Activated CD8-positive, alpha-beta memory T cell treated with anti-CD3 and anti-CD28 coated beads for 24 hours (primary cell): ENCODE results near the gene HIVEP3.

ENCODE experiments used
- DNase-seq: peaks from one replicate; pipeline ENCODE4 v3.0.0-alpha.2; 2020

Gene HIVEP3

DNA sequence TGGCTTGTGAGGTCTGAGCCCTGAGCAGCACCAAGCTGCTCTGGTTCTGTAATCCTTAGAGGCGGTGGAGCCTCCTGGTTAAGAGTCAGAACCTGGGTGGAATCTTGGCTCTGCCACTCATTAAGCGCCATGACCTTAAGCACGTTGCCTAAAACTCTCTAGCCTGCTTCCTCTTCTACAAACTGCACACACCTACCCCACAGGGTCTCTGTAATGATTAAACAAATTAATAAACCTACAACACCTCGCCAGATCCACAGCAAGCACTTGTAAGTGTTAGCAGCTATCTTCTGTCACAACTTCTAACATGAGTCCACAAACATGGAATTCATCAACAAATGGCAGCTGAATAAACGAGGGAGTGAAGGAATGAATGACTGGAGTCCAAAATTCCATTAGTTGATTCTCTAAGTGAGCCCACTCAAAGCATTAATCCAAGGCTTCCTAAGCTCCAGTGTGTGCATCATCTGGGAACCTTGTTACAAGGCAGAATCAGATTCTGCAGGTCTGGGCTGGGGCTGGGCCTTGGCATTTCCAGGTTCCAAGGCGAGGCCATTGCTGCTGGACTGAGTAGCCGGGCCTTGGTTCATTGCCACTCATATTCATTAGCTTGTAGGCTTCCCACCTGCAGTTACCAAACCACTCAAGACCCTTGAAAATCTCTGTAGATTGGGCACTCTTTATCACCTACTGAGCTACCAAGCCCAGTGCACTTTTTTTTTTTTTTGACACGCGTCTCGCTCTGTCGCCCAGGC is 168.6 kb downstream of the HIVEP3 start:
- no peak for DNase-seq

GRCh38 chr1:41745022-41745421 is 173.7 kb downstream of the HIVEP3 start:
- DNase-seq = no peak

DNA sequence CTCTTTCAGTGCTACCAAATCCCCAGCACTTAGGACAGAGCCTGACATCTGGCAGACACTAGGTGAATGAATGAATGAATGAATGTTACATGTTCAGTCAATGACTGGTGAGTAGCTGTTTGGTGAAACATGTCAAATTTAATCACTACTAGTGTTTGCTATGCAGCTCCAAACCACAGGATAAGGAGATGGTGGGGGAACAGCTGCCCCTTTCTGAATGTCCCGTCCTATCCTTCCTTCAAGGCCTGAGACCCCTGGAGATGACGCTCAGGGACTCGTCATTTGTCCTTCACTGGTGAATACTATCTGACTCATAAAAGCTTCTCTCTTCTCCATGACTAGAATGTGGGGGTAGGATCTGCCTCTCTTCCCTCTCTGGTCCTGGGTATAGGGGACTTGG is 175.4 kb downstream of the HIVEP3 start:
- DNase-seq = no peak

DNA sequence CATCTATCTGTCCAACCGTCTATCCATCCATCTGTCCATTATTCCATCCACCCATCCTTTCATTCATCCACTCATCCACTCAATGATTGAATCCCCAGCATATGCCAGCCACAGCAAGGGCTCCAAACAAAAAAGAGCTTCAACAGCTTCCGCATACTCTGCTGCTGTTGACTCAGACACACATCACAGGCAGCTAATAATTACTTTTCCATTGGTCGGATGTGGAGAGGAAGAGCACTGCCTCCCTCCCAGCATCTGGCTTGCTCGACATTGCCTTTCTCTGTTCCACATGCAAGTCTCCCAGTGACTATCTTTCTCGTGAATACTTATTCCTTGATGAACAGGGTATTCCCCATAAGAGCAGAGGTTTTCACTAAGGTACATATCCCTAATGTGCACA is 176.5 kb downstream of the HIVEP3 start:
- no peak for DNase-seq

DNA sequence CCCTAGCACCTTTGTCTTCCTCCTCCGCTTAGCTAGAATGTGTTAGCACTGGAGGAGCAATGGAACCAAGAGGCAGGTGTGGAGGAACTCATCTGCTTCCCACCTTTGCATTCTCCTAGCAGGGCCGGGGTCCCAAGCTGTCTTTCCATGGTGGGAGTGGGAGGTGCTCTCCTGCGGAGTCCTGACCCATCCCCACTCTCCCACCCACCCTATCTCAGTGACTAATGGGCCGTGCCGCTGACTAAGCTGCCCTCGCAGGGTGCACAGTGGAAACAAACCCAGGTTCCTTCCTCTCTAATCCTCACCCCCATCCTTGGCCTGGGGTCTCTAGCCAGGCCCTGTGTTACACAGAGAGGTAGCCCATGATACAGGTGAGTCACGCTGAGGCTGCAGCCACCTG is 177.5 kb downstream of the HIVEP3 start:
- DNase-seq = peak; percentile 72

DNA sequence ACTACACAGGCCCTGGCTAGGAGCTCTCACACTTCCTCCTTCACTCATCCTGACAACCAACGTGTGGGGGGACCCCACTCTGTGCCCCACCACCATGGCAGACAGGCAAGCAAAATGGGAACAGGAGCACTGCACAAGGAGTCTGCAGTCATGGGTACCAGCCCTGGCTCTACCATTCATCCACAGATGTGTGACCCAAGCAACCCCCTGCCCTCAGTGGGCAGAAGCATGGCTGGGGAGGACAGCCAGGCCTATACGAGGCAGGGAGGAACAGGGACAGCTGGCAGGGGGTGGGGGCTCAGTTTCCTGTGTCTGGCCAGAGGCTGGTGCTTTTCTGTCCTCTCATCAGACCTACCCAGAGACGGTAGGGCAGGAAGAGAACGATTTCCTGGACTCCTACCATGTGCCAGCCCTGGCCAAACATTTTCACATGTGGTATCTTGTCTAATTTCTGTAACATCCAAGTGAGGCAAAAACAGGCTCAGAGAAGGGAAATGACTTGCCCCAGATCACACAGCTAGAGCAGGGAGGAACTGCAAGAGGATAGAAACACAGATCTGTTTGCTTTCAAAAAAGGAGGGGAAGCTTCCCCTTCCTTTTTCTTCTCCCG is 178.0 kb downstream of the HIVEP3 start:
- no peak for DNase-seq

DNA sequence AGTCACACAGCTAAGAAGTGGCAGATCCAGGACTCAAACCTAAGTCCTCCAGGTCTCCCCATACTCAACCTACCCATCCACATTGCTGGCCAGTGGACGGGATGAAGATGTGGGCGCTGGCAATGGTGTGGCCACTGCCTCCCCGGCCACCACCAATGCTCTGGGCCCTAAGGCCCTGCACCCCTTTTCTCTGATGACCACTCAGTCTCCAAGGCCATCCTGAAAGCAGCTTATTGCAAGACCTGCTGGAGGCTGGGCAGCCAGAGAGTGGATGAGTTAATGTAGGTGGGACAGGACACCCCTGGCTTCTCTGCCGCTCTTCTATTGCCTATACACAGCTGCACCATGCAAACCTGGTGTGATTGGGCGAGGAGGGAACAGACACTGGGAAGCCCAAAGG is 178.7 kb downstream of the HIVEP3 start:
- no peak for DNase-seq

GRCh38 chr1:41739061-41739955 is 179.4 kb downstream of the HIVEP3 start:
- DNase-seq = peak; percentile 89

GRCh38 chr1:41738475-41738874 is 180.2 kb downstream of the HIVEP3 start:
- no peak for DNase-seq

GRCh38 chr1:41738006-41738405 is 180.7 kb downstream of the HIVEP3 start:
- DNase-seq = no peak

DNA sequence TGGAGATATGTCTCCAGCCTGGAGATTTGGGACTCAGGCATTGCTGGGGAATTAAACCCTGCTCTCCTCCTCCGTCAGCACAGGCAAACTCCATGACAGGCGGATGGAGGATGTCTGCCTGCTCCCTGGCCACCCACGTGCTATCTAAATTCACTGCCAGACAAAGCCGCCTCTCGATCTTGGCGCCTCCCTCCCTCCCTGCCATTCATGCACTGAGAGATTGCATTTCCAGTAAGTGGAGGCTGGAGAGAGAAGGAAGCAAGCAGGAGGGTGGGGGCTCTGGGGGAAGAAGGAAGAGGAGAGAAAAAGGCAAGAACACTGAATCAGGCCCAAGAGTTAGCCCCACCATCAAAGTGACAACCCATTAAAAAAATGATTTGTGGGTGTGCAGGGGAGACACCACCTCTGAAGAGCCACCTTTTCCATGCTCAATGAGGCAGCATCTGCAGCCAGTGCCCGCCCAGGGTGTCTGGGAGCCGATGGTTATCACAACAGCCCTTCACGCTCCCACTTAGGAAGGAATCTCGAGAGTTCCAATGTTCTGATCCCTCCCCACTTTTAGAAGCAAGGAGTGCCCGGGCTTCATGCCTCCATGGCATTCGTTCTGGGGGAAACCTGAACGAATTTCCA is 183.0 kb downstream of the HIVEP3 start:
- DNase-seq = no peak

DNA sequence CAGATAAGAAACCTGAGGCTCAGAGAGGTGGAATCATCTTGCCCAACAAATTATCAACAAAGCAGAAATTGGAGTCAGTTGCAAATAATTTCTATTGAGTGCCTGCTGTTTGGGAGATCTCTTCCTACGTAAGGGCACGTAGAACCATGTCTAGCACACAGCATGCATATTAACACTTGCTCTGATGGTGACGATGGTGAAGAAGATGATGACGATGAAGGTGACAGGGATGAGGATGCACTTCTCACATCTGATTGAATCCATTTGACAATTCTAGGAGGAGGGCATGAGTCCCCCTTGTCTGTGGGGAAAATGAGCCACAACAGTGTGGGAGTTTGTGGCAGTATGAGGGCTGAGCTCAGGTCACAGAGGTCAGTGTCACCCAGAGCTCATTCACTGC is 183.6 kb downstream of the HIVEP3 start:
- DNase-seq = no peak

- DNase-seq = no peak
These were observed 184.3 kb downstream of the HIVEP3 start for GRCh38 chr1:41734201-41734970.

GRCh38 chr1:41733725-41734124 is 185.0 kb downstream of the HIVEP3 start:
- DNase-seq = no peak

GRCh38 chr1:41733021-41733420 is 185.7 kb downstream of the HIVEP3 start:
- no peak for DNase-seq

DNA sequence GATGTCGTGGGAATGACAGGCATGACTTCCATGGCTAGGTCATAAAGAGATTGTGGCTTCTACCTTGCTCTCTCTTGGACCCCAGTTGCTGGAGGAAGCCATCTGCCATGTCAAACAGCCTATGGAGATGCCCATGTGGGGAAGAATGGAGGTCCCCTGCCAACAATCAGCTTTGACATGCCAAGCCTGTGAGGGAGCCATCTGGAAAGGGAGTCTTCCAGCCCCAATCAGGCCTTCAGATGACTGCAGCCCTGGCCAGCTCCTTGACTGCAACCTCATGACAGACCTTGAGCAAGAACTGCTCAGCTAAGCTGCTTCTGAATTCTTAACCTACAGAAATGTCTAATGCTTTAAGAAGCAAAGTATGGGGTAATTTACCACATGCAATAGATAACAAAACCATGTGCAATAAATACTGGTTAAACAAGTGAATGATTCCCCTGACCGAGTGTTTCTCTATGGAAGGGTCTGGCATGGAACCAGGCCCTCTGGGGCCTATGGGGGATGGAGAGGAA is 187.1 kb downstream of the HIVEP3 start:
- no peak for DNase-seq

DNA sequence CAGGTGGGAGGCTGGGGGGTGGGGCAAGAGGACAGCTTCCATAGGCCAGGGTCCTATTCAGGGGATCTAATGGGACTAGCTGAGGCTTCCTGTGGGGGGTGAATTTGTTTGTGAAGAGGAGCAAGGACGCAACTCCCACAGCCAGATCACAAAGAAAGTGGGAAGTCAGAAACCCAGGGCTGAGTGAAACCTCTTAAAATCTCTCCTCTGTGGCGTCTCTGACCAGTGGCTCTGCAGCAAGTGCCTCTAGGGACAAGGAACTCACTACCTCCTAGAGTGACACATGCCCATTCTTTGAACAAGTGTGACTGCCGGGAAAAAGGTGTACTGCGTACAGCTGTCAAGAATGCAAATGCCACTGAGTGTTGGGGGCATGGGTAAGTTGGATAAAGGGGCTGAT is 187.9 kb downstream of the HIVEP3 start:
- no peak for DNase-seq

DNA sequence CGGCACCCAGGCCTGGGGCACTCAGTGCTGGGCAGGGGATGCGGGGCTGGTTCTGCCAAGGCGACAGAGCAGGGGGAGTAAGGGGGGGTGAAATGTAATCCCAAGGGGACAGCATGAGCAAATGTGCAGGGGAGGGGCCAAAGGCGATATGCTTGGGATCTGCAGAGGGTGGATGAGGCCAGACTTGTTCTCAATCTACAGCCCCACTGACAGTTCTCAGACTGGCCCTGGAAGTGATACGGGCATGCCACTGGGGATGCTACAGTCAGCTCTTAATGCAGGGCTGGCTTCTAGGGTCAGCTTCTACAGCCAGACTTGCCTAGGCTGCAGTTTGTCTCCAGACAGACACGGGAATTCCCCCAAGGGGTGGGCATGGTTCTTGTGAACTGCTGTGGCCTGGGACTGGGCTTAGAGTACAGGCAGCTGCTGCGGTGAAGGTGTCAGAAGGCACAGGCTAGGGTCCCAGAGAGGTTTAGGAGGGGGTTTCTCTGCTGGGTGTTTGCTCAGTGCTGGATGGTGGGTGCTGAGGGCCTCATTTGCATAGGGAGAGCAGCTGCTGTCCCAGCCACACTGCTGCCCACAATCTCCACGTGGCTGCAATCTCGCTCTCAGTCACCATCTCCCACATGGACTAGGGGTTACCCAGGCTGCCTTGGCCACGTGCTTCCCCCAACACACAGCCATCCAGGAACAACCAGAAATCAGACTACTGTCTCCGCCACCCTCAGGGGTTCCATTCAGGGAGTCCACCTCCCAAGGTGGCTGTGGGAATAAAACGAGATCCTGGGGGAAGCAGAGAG is 190.1 kb downstream of the HIVEP3 start:
- DNase-seq = peak; percentile 84

DNA sequence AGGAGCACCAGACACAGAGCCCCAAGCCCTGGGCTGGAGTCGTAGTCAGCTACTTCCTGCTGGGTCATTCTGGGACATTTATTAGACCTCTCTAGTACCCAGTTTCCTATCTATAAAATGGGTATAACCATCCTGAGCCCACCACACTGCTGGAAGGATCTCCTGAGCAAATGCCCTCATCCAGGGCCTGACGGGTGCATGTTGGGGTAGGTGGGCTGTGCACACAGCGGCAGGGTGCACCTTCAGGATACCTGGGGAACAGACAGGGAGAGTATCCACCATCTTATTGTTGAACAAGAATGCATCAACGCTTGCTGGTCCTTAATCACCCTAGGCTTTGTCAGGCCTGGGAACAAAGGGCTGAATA is 191.0 kb downstream of the HIVEP3 start:
- DNase-seq = no peak

- peak; percentile 71 for DNase-seq
These were observed 191.6 kb downstream of the HIVEP3 start for GRCh38 chr1:41726899-41727748.
